ENCODE data around the gene TRPV3.
A peak's percentile ranks its signal among the peaks of the same experiment; 100 is the strongest.
"Not testable (repeated sequence)": the region's sequence is repeated elsewhere in the genome, so short reads cannot be mapped to it uniquely, and the experiment has no call there.

TRPV3 gene

GRCh38 chr17:3557768-3558583 is at the start of gene TRPV3:
TRPV3 (minus strand) TSS chr17:3557812; CDS start chr17:3554850, 2,962 bp downstream.
- DNase-seq (ENCODE audit: low spot score) = peak; percentile 49

GRCh38 chr17:3603870-3604259 is 46.3 kb upstream of the TRPV3 start:
- DNase-seq (ENCODE audit: low spot score) = no peak

- DNase-seq (ENCODE audit: low spot score) = no peak
These were observed 45.7 kb upstream of the TRPV3 start for GRCh38 chr17:3603119-3603869.

GRCh38 chr17:3602499-3602898 is 44.9 kb upstream of the TRPV3 start:
- no peak for DNase-seq (ENCODE audit: low spot score)

- DNase-seq (ENCODE audit: low spot score) = no peak
These were observed 43.1 kb upstream of the TRPV3 start for GRCh38 chr17:3600529-3601205.

GRCh38 chr17:3598078-3598477 is 40.5 kb upstream of the TRPV3 start:
- no peak for DNase-seq (ENCODE audit: low spot score)

- DNase-seq (ENCODE audit: low spot score) = no peak
These were observed 39.3 kb upstream of the TRPV3 start for GRCh38 chr17:3596804-3597464.

- DNase-seq (ENCODE audit: low spot score) = no peak
These were observed 37.4 kb upstream of the TRPV3 start for GRCh38 chr17:3594976-3595375.

- DNase-seq (ENCODE audit: low spot score) = no peak
These were observed 36.6 kb upstream of the TRPV3 start for GRCh38 chr17:3594051-3594800.

GRCh38 chr17:3593384-3593783 is 35.8 kb upstream of the TRPV3 start:
- no peak for DNase-seq (ENCODE audit: low spot score)

GRCh38 chr17:3592216-3592860 is 34.7 kb upstream of the TRPV3 start:
- DNase-seq (ENCODE audit: low spot score) = no peak

GRCh38 chr17:3590768-3591167 is 33.2 kb upstream of the TRPV3 start:
- DNase-seq (ENCODE audit: low spot score) = no peak

- no peak for DNase-seq (ENCODE audit: low spot score)
These were observed 32.6 kb upstream of the TRPV3 start for GRCh38 chr17:3590231-3590630.

- DNase-seq (ENCODE audit: low spot score) = no peak
These were observed 32.2 kb upstream of the TRPV3 start for GRCh38 chr17:3589784-3590183.

- no peak for DNase-seq (ENCODE audit: low spot score)
These were observed 28.2 kb upstream of the TRPV3 start for GRCh38 chr17:3585826-3586225.

- no peak for DNase-seq (ENCODE audit: low spot score)
These were observed 25.8 kb upstream of the TRPV3 start for GRCh38 chr17:3583456-3583855.

- no peak for DNase-seq (ENCODE audit: low spot score)
These were observed 25.3 kb upstream of the TRPV3 start for GRCh38 chr17:3582915-3583314.

GRCh38 chr17:3578667-3579066 is 21.1 kb upstream of the TRPV3 start:
- not testable (repeated sequence) for DNase-seq (ENCODE audit: low spot score)

- DNase-seq (ENCODE audit: low spot score) = no peak
These were observed 19.4 kb upstream of the TRPV3 start for GRCh38 chr17:3576970-3577369.

- no peak for DNase-seq (ENCODE audit: low spot score)
These were observed 17.9 kb upstream of the TRPV3 start for GRCh38 chr17:3575511-3575910.

- DNase-seq (ENCODE audit: low spot score) = no peak
These were observed 16.6 kb upstream of the TRPV3 start for GRCh38 chr17:3574231-3574630.
